HepG2 (cell line): Measurements from ENCODE around the gene CMIP. TPM values are rescaled to one million over a fixed set of nuclear protein-coding genes. Genes with fewer than 3 reads are reported as not detected.

Experiments
- GATAD2A ChIP-seq: IDR thresholded peaks from 2 replicates; pipeline ENCODE4 v1.6.1; 2016
- IKZF1 ChIP-seq: fragments of 450-650 bp; IDR thresholded peaks from 2 replicates; pipeline ENCODE4 v1.7.1; 2016
- PAWR ChIP-seq: sonication (generic); formaldehyde crosslinking; IDR thresholded peaks from 2 replicates; pipeline ENCODE4 v1.4.0; 2020; ENCODE audit warnings: missing genetic modification reagents, mild to moderate bottlenecking, borderline replicate concordance
- RFX5 ChIP-seq: IDR thresholded peaks from 2 replicates; pipeline ENCODE4 v1.6.1; 2011; ENCODE audit warnings: low read depth, low read length, improper control_type of control experiment
- RNF2 ChIP-seq: fragments of 450-650 bp; conservative IDR thresholded peaks from 2 replicates; pipeline ENCODE4 v1.6.1; 2016; ENCODE audit warnings: low read depth
- ZNF121 ChIP-seq: sonication (generic); formaldehyde crosslinking; IDR thresholded peaks from 2 replicates; pipeline ENCODE4 v1.5.0; 2020; ENCODE audit warnings: mild to moderate bottlenecking, missing genetic modification reagents
- ZNF20 ChIP-seq: sonication (generic); formaldehyde crosslinking; IDR thresholded peaks from 2 replicates; pipeline ENCODE4 v1.4.0; 2020; ENCODE audit warnings: mild to moderate bottlenecking, moderate library complexity, missing genetic modification reagents
- ZNF251 ChIP-seq: sonication (generic); formaldehyde crosslinking; IDR thresholded peaks from 2 replicates; pipeline ENCODE4 v1.9.0; 2021; ENCODE audit warnings: mild to moderate bottlenecking, missing genetic modification reagents
- ZNF263 ChIP-seq: sonication (generic); formaldehyde crosslinking; IDR thresholded peaks from 2 replicates; pipeline ENCODE4 v1.4.0; 2020; ENCODE audit warnings: missing genetic modification reagents
- ZNF318 ChIP-seq: sonication (generic); formaldehyde crosslinking; IDR thresholded peaks from 2 replicates; pipeline ENCODE4 v1.4.0; 2020; ENCODE audit warnings: mild to moderate bottlenecking, missing genetic modification reagents
- ZNF678 ChIP-seq: sonication (generic); formaldehyde crosslinking; IDR thresholded peaks from 2 replicates; pipeline ENCODE4 v1.4.0; 2020; ENCODE audit warnings: mild to moderate bottlenecking, missing genetic modification reagents
- ZNF703 ChIP-seq: sonication (generic); formaldehyde crosslinking; IDR thresholded peaks from 2 replicates; pipeline ENCODE4 v1.5.1; 2020; ENCODE audit warnings: missing genetic modification reagents, mild to moderate bottlenecking, moderate library complexity, borderline replicate concordance
- ZNF761 ChIP-seq: sonication (generic); formaldehyde crosslinking; conservative IDR thresholded peaks from 2 replicates; pipeline ENCODE4 v1.4.0; 2020; ENCODE audit warnings: mild to moderate bottlenecking, missing genetic modification reagents
- polyA plus RNA-seq, 8 experiments: library from polyadenylated mRNA; depleted of rRNA in 3 of 8; stranded (reverse) in 7 of 8; unstranded in 1 of 8; fragments of >200 nt; fragmentation: Illumina TruSeq in 4 of 8; extraction: Trizol in 4 of 8; gene quantifications; 2 replicates each; pipeline versions ENCODE4 v1.2.1 to v1.2.3, GENCODE V29; 2011 to 2016; ENCODE audit warnings: low read depth in 4 of 8, missing spikeins in 1 of 8, mixed read lengths in 1 of 8; ENCODE audit not compliant: insufficient read depth in 1 of 8
- total RNA-seq, 5 experiments: library from RNA; depleted of rRNA; stranded (reverse); fragments of >200 nt; fragmentation: Illumina TruSeq; extraction: Trizol; gene quantifications; 2 replicates each; pipeline ENCODE4 v1.2.3, GENCODE V29; 2016; ENCODE audit warnings: low read depth in 1 of 5
- TF ChIP-seq, protein P1 (sequence below): sonication (generic); formaldehyde crosslinking; IDR thresholded peaks from 2 replicates; pipeline ENCODE4 v1.4.0; 2020; ENCODE audit warnings: missing genetic modification reagents, borderline replicate concordance
- TF ChIP-seq, protein P2 (sequence below), 2 experiments: IDR thresholded peaks; 2 replicates each; pipeline ENCODE4 v1.6.1; 2011 to 2012; ENCODE audit warnings: low read length in 2 of 2, borderline replicate concordance in 1 of 2, low read depth in 1 of 2, mild to moderate bottlenecking in 1 of 2, moderate library complexity in 1 of 2
- TF ChIP-seq, protein P3 (sequence below): sonication (generic); formaldehyde crosslinking; IDR thresholded peaks from 2 replicates; pipeline ENCODE4 v1.5.1; 2020; ENCODE audit warnings: mild to moderate bottlenecking, missing genetic modification reagents, moderate library complexity

The CMIP gene
- total and polyA plus RNA-seq, 2 of the 13 experiments (the other 11 are each of a cell fraction or from before 2014, with no cell fraction given), result 10.9 to 18.1 TPM

DNA sequence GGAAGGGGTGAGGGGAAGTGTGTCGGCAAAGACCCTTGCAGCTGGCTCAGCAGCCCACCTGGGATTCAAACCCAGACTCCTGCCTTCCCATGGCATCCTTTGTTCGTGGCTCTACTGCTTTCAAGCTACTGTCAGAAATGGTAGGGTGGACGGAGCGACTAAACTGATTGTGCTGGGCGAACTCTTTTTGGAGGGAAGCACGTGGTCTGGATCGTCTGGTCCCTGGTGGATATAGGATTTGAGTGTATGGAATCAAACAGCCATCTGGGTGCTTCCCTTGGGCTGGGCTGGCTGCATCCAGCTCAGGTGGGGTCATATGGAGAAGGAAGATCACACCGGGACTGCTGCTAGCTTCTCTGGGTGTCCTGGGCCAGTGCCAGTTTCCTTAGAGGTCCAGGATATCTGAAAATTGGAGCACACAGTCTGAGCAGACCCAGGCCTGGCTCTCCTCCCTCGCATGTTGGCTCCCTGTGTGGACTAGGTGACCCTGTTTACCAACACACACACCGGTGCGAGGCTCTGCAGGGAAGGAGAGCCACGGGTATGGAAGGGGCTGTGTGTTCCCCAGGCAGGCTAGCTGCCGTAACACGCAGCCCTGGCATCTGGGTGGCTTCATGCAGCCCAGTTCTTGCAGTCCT lies 8.6 kb downstream of the CMIP start (continued):
- TF ChIP-seq, protein P1, sequence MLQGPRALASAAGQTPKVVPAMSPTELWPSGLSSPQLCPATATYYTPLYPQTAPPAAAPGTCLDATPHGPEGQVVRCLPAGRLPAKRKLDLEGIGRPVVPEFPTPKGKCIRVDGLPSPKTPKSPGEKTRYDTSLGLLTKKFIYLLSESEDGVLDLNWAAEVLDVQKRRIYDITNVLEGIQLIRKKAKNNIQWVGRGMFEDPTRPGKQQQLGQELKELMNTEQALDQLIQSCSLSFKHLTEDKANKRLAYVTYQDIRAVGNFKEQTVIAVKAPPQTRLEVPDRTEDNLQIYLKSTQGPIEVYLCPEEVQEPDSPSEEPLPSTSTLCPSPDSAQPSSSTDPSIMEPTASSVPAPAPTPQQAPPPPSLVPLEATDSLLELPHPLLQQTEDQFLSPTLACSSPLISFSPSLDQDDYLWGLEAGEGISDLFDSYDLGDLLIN, result 0 out of 2 replicates have a peak, but pooled peaks have one; percentile 23
- TF ChIP-seq, protein P2, sequence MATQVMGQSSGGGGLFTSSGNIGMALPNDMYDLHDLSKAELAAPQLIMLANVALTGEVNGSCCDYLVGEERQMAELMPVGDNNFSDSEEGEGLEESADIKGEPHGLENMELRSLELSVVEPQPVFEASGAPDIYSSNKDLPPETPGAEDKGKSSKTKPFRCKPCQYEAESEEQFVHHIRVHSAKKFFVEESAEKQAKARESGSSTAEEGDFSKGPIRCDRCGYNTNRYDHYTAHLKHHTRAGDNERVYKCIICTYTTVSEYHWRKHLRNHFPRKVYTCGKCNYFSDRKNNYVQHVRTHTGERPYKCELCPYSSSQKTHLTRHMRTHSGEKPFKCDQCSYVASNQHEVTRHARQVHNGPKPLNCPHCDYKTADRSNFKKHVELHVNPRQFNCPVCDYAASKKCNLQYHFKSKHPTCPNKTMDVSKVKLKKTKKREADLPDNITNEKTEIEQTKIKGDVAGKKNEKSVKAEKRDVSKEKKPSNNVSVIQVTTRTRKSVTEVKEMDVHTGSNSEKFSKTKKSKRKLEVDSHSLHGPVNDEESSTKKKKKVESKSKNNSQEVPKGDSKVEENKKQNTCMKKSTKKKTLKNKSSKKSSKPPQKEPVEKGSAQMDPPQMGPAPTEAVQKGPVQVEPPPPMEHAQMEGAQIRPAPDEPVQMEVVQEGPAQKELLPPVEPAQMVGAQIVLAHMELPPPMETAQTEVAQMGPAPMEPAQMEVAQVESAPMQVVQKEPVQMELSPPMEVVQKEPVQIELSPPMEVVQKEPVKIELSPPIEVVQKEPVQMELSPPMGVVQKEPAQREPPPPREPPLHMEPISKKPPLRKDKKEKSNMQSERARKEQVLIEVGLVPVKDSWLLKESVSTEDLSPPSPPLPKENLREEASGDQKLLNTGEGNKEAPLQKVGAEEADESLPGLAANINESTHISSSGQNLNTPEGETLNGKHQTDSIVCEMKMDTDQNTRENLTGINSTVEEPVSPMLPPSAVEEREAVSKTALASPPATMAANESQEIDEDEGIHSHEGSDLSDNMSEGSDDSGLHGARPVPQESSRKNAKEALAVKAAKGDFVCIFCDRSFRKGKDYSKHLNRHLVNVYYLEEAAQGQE (IDR thresholded peaks at IDR 0.05; ENCODE audit: borderline replicate concordance in 1 of 2, low read depth in 1 of 2, low read length in 2 of 2), result no peak
- no peak for TF ChIP-seq RFX5
- TF ChIP-seq ZNF263 (CRISPR knock-in tag), result no peak
- no peak for TF ChIP-seq ZNF318
- TF ChIP-seq ZNF20 (CRISPR knock-in tag), result no peak
- TF ChIP-seq ZNF761 (CRISPR knock-in tag), result no peak
- no peak for TF ChIP-seq PAWR (CRISPR knock-in tag)
- TF ChIP-seq ZNF121 (CRISPR knock-in tag), result no peak
- no peak for TF ChIP-seq RNF2
- peak; percentile 40; the same call in 1 of the 2 replicates for TF ChIP-seq GATAD2A (CRISPR knock-in tag)
- no peak for TF ChIP-seq ZNF703 (CRISPR knock-in tag)
- TF ChIP-seq IKZF1, result no peak
- no peak for TF ChIP-seq ZNF678 (CRISPR knock-in tag)
- TF ChIP-seq, protein P3, sequence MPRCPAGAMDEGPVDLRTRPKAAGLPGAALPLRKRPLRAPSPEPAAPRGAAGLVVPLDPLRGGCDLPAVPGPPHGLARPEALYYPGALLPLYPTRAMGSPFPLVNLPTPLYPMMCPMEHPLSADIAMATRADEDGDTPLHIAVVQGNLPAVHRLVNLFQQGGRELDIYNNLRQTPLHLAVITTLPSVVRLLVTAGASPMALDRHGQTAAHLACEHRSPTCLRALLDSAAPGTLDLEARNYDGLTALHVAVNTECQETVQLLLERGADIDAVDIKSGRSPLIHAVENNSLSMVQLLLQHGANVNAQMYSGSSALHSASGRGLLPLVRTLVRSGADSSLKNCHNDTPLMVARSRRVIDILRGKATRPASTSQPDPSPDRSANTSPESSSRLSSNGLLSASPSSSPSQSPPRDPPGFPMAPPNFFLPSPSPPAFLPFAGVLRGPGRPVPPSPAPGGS, result 0 out of 2 replicates have a peak, but pooled peaks have one; percentile 25
- no peak for TF ChIP-seq ZNF251 (CRISPR knock-in tag)
